Measurements from ENCODE around the gene SPEF2.

SPEF2 gene

DNA sequence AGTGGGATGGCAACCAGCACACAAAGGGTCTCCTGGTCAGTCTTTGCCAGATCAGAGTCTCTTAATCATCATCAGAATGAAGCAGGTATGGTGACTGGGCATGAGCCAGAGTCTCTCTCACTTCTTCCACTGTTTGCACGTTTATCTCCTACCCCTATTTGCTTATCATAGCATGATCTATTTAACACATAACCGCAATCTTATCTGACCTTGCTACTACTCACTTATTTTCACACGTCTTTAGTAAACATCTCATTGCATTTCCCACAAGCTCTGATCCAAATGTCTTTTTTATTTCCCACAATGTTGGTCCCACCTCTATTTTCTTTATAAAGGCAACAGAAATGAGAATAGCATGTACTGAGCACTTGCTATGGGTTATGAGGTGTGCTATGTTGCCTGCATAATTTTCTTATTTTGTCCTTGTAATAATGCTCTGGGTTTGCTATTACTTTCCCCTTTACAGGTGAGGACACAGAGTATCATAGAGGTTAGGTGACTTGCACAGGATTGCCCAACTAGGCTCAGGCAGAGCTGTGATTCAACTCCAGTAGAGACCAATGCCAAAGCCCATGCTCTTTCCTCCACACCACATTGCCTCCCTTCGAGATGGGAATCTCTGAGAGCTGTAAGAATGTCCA is 199.3 kb downstream of the SPEF2 start:
- TF ChIP-seq, protein P1, sequence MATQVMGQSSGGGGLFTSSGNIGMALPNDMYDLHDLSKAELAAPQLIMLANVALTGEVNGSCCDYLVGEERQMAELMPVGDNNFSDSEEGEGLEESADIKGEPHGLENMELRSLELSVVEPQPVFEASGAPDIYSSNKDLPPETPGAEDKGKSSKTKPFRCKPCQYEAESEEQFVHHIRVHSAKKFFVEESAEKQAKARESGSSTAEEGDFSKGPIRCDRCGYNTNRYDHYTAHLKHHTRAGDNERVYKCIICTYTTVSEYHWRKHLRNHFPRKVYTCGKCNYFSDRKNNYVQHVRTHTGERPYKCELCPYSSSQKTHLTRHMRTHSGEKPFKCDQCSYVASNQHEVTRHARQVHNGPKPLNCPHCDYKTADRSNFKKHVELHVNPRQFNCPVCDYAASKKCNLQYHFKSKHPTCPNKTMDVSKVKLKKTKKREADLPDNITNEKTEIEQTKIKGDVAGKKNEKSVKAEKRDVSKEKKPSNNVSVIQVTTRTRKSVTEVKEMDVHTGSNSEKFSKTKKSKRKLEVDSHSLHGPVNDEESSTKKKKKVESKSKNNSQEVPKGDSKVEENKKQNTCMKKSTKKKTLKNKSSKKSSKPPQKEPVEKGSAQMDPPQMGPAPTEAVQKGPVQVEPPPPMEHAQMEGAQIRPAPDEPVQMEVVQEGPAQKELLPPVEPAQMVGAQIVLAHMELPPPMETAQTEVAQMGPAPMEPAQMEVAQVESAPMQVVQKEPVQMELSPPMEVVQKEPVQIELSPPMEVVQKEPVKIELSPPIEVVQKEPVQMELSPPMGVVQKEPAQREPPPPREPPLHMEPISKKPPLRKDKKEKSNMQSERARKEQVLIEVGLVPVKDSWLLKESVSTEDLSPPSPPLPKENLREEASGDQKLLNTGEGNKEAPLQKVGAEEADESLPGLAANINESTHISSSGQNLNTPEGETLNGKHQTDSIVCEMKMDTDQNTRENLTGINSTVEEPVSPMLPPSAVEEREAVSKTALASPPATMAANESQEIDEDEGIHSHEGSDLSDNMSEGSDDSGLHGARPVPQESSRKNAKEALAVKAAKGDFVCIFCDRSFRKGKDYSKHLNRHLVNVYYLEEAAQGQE (IDR thresholded peaks at IDR 0.05; ENCODE audit: insufficient replicate concordance, low read depth), result no peak
- TF ChIP-seq SPI1 (IDR thresholded peaks at IDR 0.05; ENCODE audit: borderline replicate concordance, low read depth) (no peak), GABPA (IDR thresholded peaks at IDR 0.05; ENCODE audit: low read depth) (no peak), POLR2AphosphoS5 (IDR thresholded peaks at IDR 0.05; ENCODE audit: low read depth) (no peak)
- TF ChIP-seq, protein P2, sequence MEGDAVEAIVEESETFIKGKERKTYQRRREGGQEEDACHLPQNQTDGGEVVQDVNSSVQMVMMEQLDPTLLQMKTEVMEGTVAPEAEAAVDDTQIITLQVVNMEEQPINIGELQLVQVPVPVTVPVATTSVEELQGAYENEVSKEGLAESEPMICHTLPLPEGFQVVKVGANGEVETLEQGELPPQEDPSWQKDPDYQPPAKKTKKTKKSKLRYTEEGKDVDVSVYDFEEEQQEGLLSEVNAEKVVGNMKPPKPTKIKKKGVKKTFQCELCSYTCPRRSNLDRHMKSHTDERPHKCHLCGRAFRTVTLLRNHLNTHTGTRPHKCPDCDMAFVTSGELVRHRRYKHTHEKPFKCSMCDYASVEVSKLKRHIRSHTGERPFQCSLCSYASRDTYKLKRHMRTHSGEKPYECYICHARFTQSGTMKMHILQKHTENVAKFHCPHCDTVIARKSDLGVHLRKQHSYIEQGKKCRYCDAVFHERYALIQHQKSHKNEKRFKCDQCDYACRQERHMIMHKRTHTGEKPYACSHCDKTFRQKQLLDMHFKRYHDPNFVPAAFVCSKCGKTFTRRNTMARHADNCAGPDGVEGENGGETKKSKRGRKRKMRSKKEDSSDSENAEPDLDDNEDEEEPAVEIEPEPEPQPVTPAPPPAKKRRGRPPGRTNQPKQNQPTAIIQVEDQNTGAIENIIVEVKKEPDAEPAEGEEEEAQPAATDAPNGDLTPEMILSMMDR (IDR thresholded peaks at IDR 0.05; ENCODE audit: insufficient read depth, low read length), result no peak
- Histone ChIP-seq H3K27ac (replicated peaks) (no peak overlapping the region), H3K27me3 (ENCODE audit: insufficient read depth, poor library complexity, severe bottlenecking) (no peaks in the 10 kb centered on the region), H3K4me3 (replicated peaks; ENCODE audit: insufficient read depth, low read length) (no peak overlapping the region)
- no peak for DNase-seq (ENCODE audit: low read depth in 1 of 2, low spot score in 1 of 2)

DNA sequence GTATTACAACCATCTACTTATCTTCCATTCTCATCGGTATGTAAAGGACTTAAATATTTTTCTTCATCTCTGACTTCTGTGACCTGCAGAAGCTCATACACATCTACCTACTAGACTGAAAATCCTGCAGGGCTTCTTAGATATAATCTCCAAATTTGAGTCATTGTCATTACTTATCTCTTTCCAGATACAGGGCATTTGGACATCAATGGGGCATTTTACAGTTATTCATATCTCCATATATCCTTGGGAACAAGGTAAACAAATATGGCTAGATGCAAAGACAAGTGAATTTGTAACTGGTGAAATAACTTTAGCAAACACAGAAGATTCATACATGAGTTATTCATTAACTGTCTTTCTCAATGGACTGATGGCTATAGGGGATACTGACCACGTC is 201.4 kb downstream of the SPEF2 start:
- DNase-seq (ENCODE audit: low read depth in 1 of 2, low spot score in 1 of 2), result no peak
- TF ChIP-seq, protein P1 (IDR thresholded peaks at IDR 0.05; ENCODE audit: insufficient replicate concordance, low read depth), result no peak
- TF ChIP-seq POLR2AphosphoS5 (IDR thresholded peaks at IDR 0.05; ENCODE audit: low read depth) (no peak), SPI1 (IDR thresholded peaks at IDR 0.05; ENCODE audit: borderline replicate concordance, low read depth) (no peak), GABPA (IDR thresholded peaks at IDR 0.05; ENCODE audit: low read depth) (no peak)
- TF ChIP-seq, protein P2 (IDR thresholded peaks at IDR 0.05; ENCODE audit: insufficient read depth, low read length), result no peak
- no peaks in the 10 kb centered on the region for H3K27me3 ChIP-seq (ENCODE audit: insufficient read depth, poor library complexity, severe bottlenecking)
- no peak overlapping the region for H3K27ac ChIP-seq (replicated peaks)
- H3K4me3 ChIP-seq (replicated peaks; ENCODE audit: insufficient read depth, low read length), result no peak overlapping the region

DNA sequence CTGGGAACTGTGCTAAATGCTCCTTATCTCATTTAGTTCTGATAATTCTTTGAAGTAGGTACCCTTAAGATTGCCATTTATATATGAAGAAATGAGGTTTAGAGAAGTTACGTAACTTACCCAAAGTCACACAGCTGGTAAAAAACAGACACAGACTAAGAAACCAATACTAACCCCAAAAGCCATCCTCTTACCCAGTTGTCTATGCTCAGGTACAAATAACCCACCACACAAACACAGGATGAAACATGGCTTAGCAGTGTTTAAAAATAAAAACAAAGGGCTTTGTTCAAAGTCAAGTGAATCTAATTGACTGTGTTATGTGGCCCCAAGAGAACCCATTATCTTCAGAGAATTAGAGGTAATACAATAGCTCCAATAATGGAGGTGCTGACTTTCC is 202.0 kb downstream of the SPEF2 start:
- no peak for TF ChIP-seq GABPA (IDR thresholded peaks at IDR 0.05; ENCODE audit: low read depth)
- TF ChIP-seq, protein P1 (IDR thresholded peaks at IDR 0.05; ENCODE audit: insufficient replicate concordance, low read depth), result no peak
- TF ChIP-seq, protein P2 (IDR thresholded peaks at IDR 0.05; ENCODE audit: insufficient read depth, low read length), result no peak
- no peak for TF ChIP-seq SPI1 (IDR thresholded peaks at IDR 0.05; ENCODE audit: borderline replicate concordance, low read depth)
- no peak for TF ChIP-seq POLR2AphosphoS5 (IDR thresholded peaks at IDR 0.05; ENCODE audit: low read depth)
- no peak overlapping the region for H3K4me3 ChIP-seq (replicated peaks; ENCODE audit: insufficient read depth, low read length)
- no peak for DNase-seq (ENCODE audit: low read depth in 1 of 2, low spot score in 1 of 2)
- no peak overlapping the region for H3K27ac ChIP-seq (replicated peaks)
- no peaks in the 10 kb centered on the region for H3K27me3 ChIP-seq (ENCODE audit: insufficient read depth, poor library complexity, severe bottlenecking)

Data from HL-60 (cell line).